GM23338 (cell line): Measurements from ENCODE around the gene CD247. TPM values are rescaled to one million over a fixed set of nuclear protein-coding genes. Genes with fewer than 3 reads are reported as not detected.

ENCODE experiments used
- ATAC-seq: fragments of 200-7000 bp; cut with Tn5 transposase; 3 replicates; pipeline ENCODE4 v1.9.1; 2020
- DNase-seq: peaks from one replicate; pipeline ENCODE4 v3.0.0-alpha.2; 2015; ENCODE audit warnings: low spot score
- H2AFZ ChIP-seq: fragments of 200-600 bp; sonication (generic); 2 replicates; pipeline ENCODE4 v1.8.0; 2016; ENCODE audit warnings: antibody characterized with exemption, mild to moderate bottlenecking, moderate library complexity
- H3F3A ChIP-seq: fragments of 200-600 bp; sonication (generic); replicated peaks from 2 replicates; pipeline ENCODE4 v1.8.0; 2017; ENCODE audit warnings: antibody characterized with exemption, mixed run types, low read depth
- H3K27ac ChIP-seq: fragments of 200-600 bp; sonication (generic); 2 replicates; pipeline ENCODE4 v1.6.1; 2016; ENCODE audit warnings: low read depth
- H3K27me3 ChIP-seq: fragments of 200-600 bp; sonication (generic); 2 replicates; pipeline ENCODE4 v1.8.0; 2016; ENCODE audit warnings: mild to moderate bottlenecking, mixed run types, moderate library complexity; ENCODE audit not compliant: insufficient read depth
- H3K36me3 ChIP-seq: fragments of 200-600 bp; sonication (generic); 2 replicates; pipeline ENCODE4 v1.8.0; 2016; ENCODE audit warnings: mild to moderate bottlenecking; ENCODE audit not compliant: insufficient read depth
- H3K4me1 ChIP-seq: fragments of 200-600 bp; sonication (generic); 2 replicates; pipeline ENCODE4 v1.8.0; 2016; ENCODE audit warnings: mild to moderate bottlenecking, moderate library complexity; ENCODE audit not compliant: insufficient read depth
- H3K4me2 ChIP-seq: fragments of 200-600 bp; sonication (generic); 2 replicates; pipeline ENCODE4 v1.7.1; 2017; ENCODE audit warnings: mixed run types
- H3K4me3 ChIP-seq: fragments of 200-600 bp; sonication (generic); 2 replicates; pipeline ENCODE4 v1.6.1; 2016; ENCODE audit warnings: mixed run types
- H3K79me2 ChIP-seq: fragments of 200-600 bp; sonication (generic); replicated peaks from 2 replicates; pipeline ENCODE4 v1.8.0; 2017; ENCODE audit warnings: mild to moderate bottlenecking; ENCODE audit not compliant: insufficient read depth
- H3K9me2 ChIP-seq: fragments of 200-600 bp; sonication (generic); 2 replicates; pipeline ENCODE4 v1.8.0; 2017; ENCODE audit not compliant: insufficient read depth
- H4K20me1 ChIP-seq: fragments of 200-600 bp; sonication (generic); replicated peaks from 2 replicates; pipeline ENCODE4 v1.8.0; 2017; ENCODE audit warnings: mild to moderate bottlenecking; ENCODE audit not compliant: insufficient read depth
- H3K27ac Mint-ChIP-seq: 2 replicates; pipeline ENCODE4 v1.8.0; 2020; ENCODE audit warnings: inconsistent platforms, mild to moderate bottlenecking, moderate library complexity, mixed read lengths
- H3K27me3 Mint-ChIP-seq: 3 replicates; pipeline ENCODE4 v1.8.0; 2022; ENCODE audit warnings: low read depth, mild to moderate bottlenecking, moderate library complexity, mixed read lengths, inconsistent platforms; ENCODE audit not compliant: insufficient read depth, poor library complexity
- H3K36me3 Mint-ChIP-seq: 3 replicates; pipeline ENCODE4 v1.8.0; 2021; ENCODE audit warnings: low read depth, mild to moderate bottlenecking, inconsistent platforms, moderate library complexity, mixed read lengths
- H3K4me1 Mint-ChIP-seq: 3 replicates; pipeline ENCODE4 v1.8.0; 2020; ENCODE audit warnings: mild to moderate bottlenecking, inconsistent platforms, mixed read lengths
- H3K4me3 Mint-ChIP-seq: 3 replicates; pipeline ENCODE4 v1.8.0; 2021; ENCODE audit warnings: moderate library complexity, mild to moderate bottlenecking, inconsistent platforms, mixed read lengths
- H3K9me3 Mint-ChIP-seq: 3 replicates; pipeline ENCODE4 v1.8.0; 2020; ENCODE audit warnings: moderate library complexity, mild to moderate bottlenecking, inconsistent platforms, mixed read lengths
- CREB1 ChIP-seq: fragments of 250-450 bp; sonication (Bioruptor Pico); IDR thresholded peaks from 2 replicates; pipeline ENCODE4 v1.5.0; 2020; ENCODE audit warnings: low read depth, mild to moderate bottlenecking, moderate library complexity
- EZH2 ChIP-seq: fragments of 200-600 bp; sonication (generic); IDR thresholded peaks from one replicate; pipeline ENCODE4 v1.8.0; 2017; ENCODE audit warnings: antibody characterized with exemption, mild to moderate bottlenecking, low read depth; ENCODE audit not compliant: unreplicated experiment
- EZH2phosphoT487 ChIP-seq: fragments of 200-600 bp; sonication (generic); IDR thresholded peaks from one replicate; pipeline ENCODE4 v1.8.1; 2018; ENCODE audit warnings: antibody characterized with exemption; ENCODE audit not compliant: unreplicated experiment
- STAT1 ChIP-seq: IDR thresholded peaks from one replicate; pipeline ENCODE4 v1.6.1; 2016; ENCODE audit warnings: antibody characterized with exemption; ENCODE audit not compliant: unreplicated experiment
- ZNF114 ChIP-seq: fragments of 250-450 bp; sonication (Bioruptor Pico); IDR thresholded peaks from 2 replicates; pipeline ENCODE4 v1.5.0; 2020; ENCODE audit warnings: mild to moderate bottlenecking, moderate library complexity
- ZNF331 ChIP-seq: fragments of 250-450 bp; sonication (Bioruptor Pico); IDR thresholded peaks from 2 replicates; pipeline ENCODE4 v1.5.0; 2020; ENCODE audit warnings: low read depth, mild to moderate bottlenecking, moderate library complexity
- long read RNA-seq: library from polyadenylated mRNA; unstranded; transcript quantifications from one replicate; pipeline ENCODE4 v2.0.0, GENCODE V29; 2020; ENCODE audit not compliant: unreplicated experiment
- polyA plus RNA-seq: library from polyadenylated mRNA; unstranded; fragments of >200 nt; fragmentation: Nextera tagmentation; extraction: Ambion mirVana; gene quantifications from 2 replicates; pipeline ENCODE4 v1.2.1, GENCODE V29; 2016
- total RNA-seq: library from RNA; depleted of rRNA; stranded (reverse); fragments of >200 nt; shearing (Covaris generic); gene quantifications from 2 replicates; pipeline ENCODE4 v1.2.3, GENCODE V29; 2014; rRNA removed
- TF ChIP-seq, protein P1 (sequence below): IDR thresholded peaks from 2 replicates; pipeline ENCODE4 v1.6.1; 2016; ENCODE audit warnings: antibody characterized with exemption
- TF ChIP-seq, protein P2 (sequence below), 2 experiments: fragments of 200-600 bp in 1 of 2; sonication (generic) in 1 of 2; conservative IDR thresholded peaks; 2 replicates each; pipeline versions ENCODE4 v1.5.1 to v1.6.1; 2016 to 2017; ENCODE audit warnings: antibody characterized with exemption in 2 of 2, low read depth in 2 of 2, mild to moderate bottlenecking in 2 of 2, moderate library complexity in 1 of 2
- TF ChIP-seq, protein P3 (sequence below): IDR thresholded peaks from one replicate; pipeline ENCODE4 v1.6.1; 2018; ENCODE audit warnings: antibody characterized with exemption; ENCODE audit not compliant: unreplicated experiment

Gene CD247
- total RNA-seq (1.4 TPM in 1 of 2 replicates, not detected in the other), polyA plus RNA-seq (1.2 and 1.6 TPM in 2 replicates)
- long read RNA-seq = 0 reads

DNA sequence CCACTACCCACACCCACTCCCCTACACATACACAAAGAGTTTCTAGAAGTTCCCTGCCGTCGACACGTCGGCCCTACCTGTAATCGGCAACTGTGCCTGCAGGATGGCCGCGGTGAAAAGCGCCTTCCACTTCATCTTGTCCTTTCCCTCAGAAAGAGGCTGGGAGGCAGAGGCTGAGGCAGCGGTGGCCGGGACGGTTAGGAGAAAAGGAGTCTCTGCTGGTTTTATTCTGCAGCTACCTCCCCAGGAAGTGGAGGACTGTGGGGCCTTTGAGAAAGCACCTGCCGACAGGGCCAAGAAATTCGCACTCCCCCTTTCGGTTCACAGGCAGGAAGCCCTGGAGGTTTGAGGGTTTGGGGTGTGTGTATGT, at the start of gene CD247:
TSS of gene CD247 (minus strand) at position 199 of the 370 bp plus-strand sequence. CDS start at position 135, 64 bp downstream.
- peak within 1 kb of the TSS; percentile 66 for H2AFZ ChIP-seq
- no peaks in the 10 kb centered on the region for H3K4me1 ChIP-seq
- no peak for DNase-seq
- no peak within 1 kb of the TSS for H3K27ac Mint-ChIP-seq
- peaks cover 4% of the 10 kb centered on the region for H3K27me3 Mint-ChIP-seq
- no peaks in the 10 kb centered on the region for H4K20me1 ChIP-seq
- peaks cover 6% of the 10 kb centered on the region for H3K4me1 Mint-ChIP-seq
- H3K4me2 ChIP-seq = no peak within 1 kb of the TSS
- H3F3A ChIP-seq = no peaks in the 10 kb centered on the region
- H3K36me3 Mint-ChIP-seq = no peaks in the 10 kb centered on the region
- H3K9me3 Mint-ChIP-seq = no peaks in the 10 kb centered on the region; the same call in 1 of the 3 replicates
- H3K4me3 Mint-ChIP-seq = no peak within 1 kb of the TSS
- H3K4me3 ChIP-seq = no peak within 1 kb of the TSS
- H3K27ac ChIP-seq = no peak within 1 kb of the TSS
- TF ChIP-seq, protein P1, sequence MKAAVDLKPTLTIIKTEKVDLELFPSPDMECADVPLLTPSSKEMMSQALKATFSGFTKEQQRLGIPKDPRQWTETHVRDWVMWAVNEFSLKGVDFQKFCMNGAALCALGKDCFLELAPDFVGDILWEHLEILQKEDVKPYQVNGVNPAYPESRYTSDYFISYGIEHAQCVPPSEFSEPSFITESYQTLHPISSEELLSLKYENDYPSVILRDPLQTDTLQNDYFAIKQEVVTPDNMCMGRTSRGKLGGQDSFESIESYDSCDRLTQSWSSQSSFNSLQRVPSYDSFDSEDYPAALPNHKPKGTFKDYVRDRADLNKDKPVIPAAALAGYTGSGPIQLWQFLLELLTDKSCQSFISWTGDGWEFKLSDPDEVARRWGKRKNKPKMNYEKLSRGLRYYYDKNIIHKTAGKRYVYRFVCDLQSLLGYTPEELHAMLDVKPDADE = no peak
- TF ChIP-seq ZNF331 (no peak), EZH2phosphoT487 (no peak), STAT1 (no peak), CREB1 (CRISPR knock-in tag) (no peak), ZNF114 (CRISPR knock-in tag) (no peak)
- TF ChIP-seq, protein P2, sequence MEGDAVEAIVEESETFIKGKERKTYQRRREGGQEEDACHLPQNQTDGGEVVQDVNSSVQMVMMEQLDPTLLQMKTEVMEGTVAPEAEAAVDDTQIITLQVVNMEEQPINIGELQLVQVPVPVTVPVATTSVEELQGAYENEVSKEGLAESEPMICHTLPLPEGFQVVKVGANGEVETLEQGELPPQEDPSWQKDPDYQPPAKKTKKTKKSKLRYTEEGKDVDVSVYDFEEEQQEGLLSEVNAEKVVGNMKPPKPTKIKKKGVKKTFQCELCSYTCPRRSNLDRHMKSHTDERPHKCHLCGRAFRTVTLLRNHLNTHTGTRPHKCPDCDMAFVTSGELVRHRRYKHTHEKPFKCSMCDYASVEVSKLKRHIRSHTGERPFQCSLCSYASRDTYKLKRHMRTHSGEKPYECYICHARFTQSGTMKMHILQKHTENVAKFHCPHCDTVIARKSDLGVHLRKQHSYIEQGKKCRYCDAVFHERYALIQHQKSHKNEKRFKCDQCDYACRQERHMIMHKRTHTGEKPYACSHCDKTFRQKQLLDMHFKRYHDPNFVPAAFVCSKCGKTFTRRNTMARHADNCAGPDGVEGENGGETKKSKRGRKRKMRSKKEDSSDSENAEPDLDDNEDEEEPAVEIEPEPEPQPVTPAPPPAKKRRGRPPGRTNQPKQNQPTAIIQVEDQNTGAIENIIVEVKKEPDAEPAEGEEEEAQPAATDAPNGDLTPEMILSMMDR (conservative IDR thresholded peaks at IDR 0.05; ENCODE audit: low read depth in 2 of 2) = no peak
- TF ChIP-seq, protein P3, sequence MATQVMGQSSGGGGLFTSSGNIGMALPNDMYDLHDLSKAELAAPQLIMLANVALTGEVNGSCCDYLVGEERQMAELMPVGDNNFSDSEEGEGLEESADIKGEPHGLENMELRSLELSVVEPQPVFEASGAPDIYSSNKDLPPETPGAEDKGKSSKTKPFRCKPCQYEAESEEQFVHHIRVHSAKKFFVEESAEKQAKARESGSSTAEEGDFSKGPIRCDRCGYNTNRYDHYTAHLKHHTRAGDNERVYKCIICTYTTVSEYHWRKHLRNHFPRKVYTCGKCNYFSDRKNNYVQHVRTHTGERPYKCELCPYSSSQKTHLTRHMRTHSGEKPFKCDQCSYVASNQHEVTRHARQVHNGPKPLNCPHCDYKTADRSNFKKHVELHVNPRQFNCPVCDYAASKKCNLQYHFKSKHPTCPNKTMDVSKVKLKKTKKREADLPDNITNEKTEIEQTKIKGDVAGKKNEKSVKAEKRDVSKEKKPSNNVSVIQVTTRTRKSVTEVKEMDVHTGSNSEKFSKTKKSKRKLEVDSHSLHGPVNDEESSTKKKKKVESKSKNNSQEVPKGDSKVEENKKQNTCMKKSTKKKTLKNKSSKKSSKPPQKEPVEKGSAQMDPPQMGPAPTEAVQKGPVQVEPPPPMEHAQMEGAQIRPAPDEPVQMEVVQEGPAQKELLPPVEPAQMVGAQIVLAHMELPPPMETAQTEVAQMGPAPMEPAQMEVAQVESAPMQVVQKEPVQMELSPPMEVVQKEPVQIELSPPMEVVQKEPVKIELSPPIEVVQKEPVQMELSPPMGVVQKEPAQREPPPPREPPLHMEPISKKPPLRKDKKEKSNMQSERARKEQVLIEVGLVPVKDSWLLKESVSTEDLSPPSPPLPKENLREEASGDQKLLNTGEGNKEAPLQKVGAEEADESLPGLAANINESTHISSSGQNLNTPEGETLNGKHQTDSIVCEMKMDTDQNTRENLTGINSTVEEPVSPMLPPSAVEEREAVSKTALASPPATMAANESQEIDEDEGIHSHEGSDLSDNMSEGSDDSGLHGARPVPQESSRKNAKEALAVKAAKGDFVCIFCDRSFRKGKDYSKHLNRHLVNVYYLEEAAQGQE = no peak
- no peaks in the 10 kb centered on the region for H3K36me3 ChIP-seq
- no peaks in the 10 kb centered on the region for H3K9me2 ChIP-seq
- H3K79me2 ChIP-seq = no peaks in the 10 kb centered on the region
- ATAC-seq = no peak
- no peaks in the 10 kb centered on the region for H3K27me3 ChIP-seq

DNA sequence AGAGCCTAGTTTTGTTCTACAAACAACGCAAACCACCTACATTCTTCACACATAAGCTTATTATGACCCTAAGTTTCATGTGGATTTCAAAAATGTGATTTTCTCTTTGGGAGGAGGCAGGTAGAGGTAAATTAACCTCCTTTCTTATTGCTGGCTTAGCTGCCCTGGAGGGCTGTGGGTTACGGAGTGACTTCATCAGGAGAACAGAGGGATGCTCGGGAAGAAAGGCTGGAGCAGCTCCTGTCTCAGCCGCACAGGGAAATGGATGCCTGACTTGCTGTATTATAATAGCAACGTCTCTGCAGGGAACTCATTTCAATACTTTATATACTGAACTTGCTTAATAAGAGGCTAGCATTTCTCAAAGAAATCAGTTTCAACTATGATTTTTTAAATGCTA, 49.3 kb upstream of the CD247 start:
- H3K27ac ChIP-seq = no peak overlapping the region
- ATAC-seq (peak; percentile 36; the same call in 2 of the 3 replicates), DNase-seq (no peak)
- H3K9me2 ChIP-seq = no peaks in the 10 kb centered on the region
- no peaks in the 10 kb centered on the region for H3F3A ChIP-seq
- no peaks in the 10 kb centered on the region for H4K20me1 ChIP-seq
- H3K79me2 ChIP-seq = no peaks in the 10 kb centered on the region
- H2AFZ ChIP-seq = no peak overlapping the region; the same call in 1 of the 2 replicates
- H3K36me3 ChIP-seq = no peaks in the 10 kb centered on the region
- peaks cover 13% of the 10 kb centered on the region; the same call in 2 of the 3 replicates for H3K4me1 Mint-ChIP-seq
- H3K27ac Mint-ChIP-seq = no peak overlapping the region
- H3K9me3 Mint-ChIP-seq = peaks cover 15% of the 10 kb centered on the region
- no peak overlapping the region for H3K4me3 Mint-ChIP-seq
- H3K4me3 ChIP-seq = no peak overlapping the region
- H3K27me3 Mint-ChIP-seq = peaks cover 4% of the 10 kb centered on the region
- no peaks in the 10 kb centered on the region; the same call in 2 of the 3 replicates for H3K36me3 Mint-ChIP-seq
- H3K4me1 ChIP-seq = peaks cover 7% of the 10 kb centered on the region; the same call in 1 of the 2 replicates
- H3K4me2 ChIP-seq = no peak overlapping the region
- H3K27me3 ChIP-seq = no peaks in the 10 kb centered on the region
- no peak for TF ChIP-seq EZH2
